OCI-LY1 (cell line): ENCODE results near the gene NNT.

Experiments
- H2AFZ ChIP-seq: fragments of 200-600 bp; sonication (generic), shearing (Covaris generic); 2 replicates; pipeline ENCODE4 v1.6.0; 2014; ENCODE audit warnings: antibody characterized with exemption, mild to moderate bottlenecking, low read length
- H3F3A ChIP-seq: fragments of 200-600 bp; sonication (generic), shearing (Covaris generic); 2 replicates; pipeline ENCODE4 v1.6.0; 2014; ENCODE audit warnings: mild to moderate bottlenecking, antibody characterized with exemption, low read length, moderate library complexity; ENCODE audit not compliant: insufficient read depth
- H3K27ac ChIP-seq: fragments of 200-600 bp; sonication (generic); 2 replicates; pipeline ENCODE4 v1.5.1; 2014; ENCODE audit warnings: low read length, mixed run types, mild to moderate bottlenecking, low read depth; ENCODE audit not compliant: poor library complexity, severe bottlenecking
- H3K27me3 ChIP-seq: fragments of 200-600 bp; sonication (generic); 2 replicates; pipeline ENCODE4 v1.6.0; 2014; ENCODE audit warnings: antibody characterized with exemption, mild to moderate bottlenecking, low read length, moderate library complexity; ENCODE audit not compliant: insufficient read depth
- H3K36me3 ChIP-seq: fragments of 200-600 bp; sonication (generic); 2 replicates; pipeline ENCODE4 v1.6.1; 2014; ENCODE audit warnings: mild to moderate bottlenecking, antibody characterized with exemption, low read length, moderate library complexity, mixed read lengths; ENCODE audit not compliant: insufficient read depth
- H3K4me1 ChIP-seq: fragments of 200-600 bp; sonication (generic); 2 replicates; pipeline ENCODE4 v1.5.1; 2014; ENCODE audit warnings: mild to moderate bottlenecking, low read length, moderate library complexity; ENCODE audit not compliant: insufficient read depth, severe bottlenecking
- H3K4me2 ChIP-seq: fragments of 200-600 bp; sonication (generic), shearing (Covaris generic); 2 replicates; pipeline ENCODE4 v1.6.1; 2014; ENCODE audit warnings: low read length
- H3K4me3 ChIP-seq: fragments of 200-600 bp; sonication (generic); 2 replicates; pipeline ENCODE4 v1.5.1; 2014; ENCODE audit warnings: low read length, low read depth, mild to moderate bottlenecking, mixed read lengths; ENCODE audit not compliant: poor library complexity, severe bottlenecking
- H3K79me2 ChIP-seq: fragments of 200-600 bp; shearing (Covaris generic); 2 replicates; pipeline ENCODE4 v1.6.1; 2016; ENCODE audit warnings: mixed run types, low read length, mixed read lengths; ENCODE audit not compliant: insufficient read depth
- H3K9ac ChIP-seq: fragments of 200-600 bp; sonication (generic), shearing (Covaris generic); 2 replicates; pipeline ENCODE4 v1.6.1; 2014; ENCODE audit warnings: mild to moderate bottlenecking, low read length, mixed read lengths
- H3K9me2 ChIP-seq: fragments of 200-600 bp; sonication (generic), shearing (Covaris generic); 2 replicates; pipeline ENCODE4 v1.6.1; 2014; ENCODE audit warnings: low read depth, mild to moderate bottlenecking, low read length, mixed read lengths
- H3K9me3 ChIP-seq: fragments of 200-600 bp; shearing (Covaris generic); 2 replicates; pipeline ENCODE4 v1.6.1; 2014; ENCODE audit warnings: low read length, mixed read lengths
- H4K20me1 ChIP-seq: fragments of 200-600 bp; sonication (generic), shearing (Covaris generic); 2 replicates; pipeline ENCODE4 v1.6.0; 2016; ENCODE audit warnings: mild to moderate bottlenecking, low read length; ENCODE audit not compliant: insufficient read depth
- CTCF ChIP-seq: fragments of 200-600 bp; sonication (generic), shearing (Covaris generic); IDR thresholded peaks from 2 replicates; pipeline ENCODE4 v1.5.1; 2017; ENCODE audit warnings: mild to moderate bottlenecking, antibody characterized with exemption, low read length, moderate library complexity, mixed read lengths
- EZH2 ChIP-seq: fragments of 200-600 bp; sonication (generic), shearing (Covaris generic); IDR thresholded peaks from 2 replicates; pipeline ENCODE4 v1.8.0; 2017; ENCODE audit warnings: borderline replicate concordance, mixed run types, mild to moderate bottlenecking, antibody characterized with exemption, low read length, moderate library complexity, mixed read lengths

Gene NNT

GRCh38 chr5:43603344-43604217 lies 601 bp downstream of the NNT start:
- Histone ChIP-seq H3K4me2 (peak overlapping the region; percentile 88), H3K4me1 (peaks cover 19% of the 10 kb centered on the region), H3K79me2 (peaks cover 36% of the 10 kb centered on the region), H2AFZ (no peak overlapping the region), H3K27ac (peak overlapping the region; percentile 85), H3F3A (no peaks in the 10 kb centered on the region), H3K36me3 (peaks cover 19% of the 10 kb centered on the region), H3K27me3 (no peaks in the 10 kb centered on the region), H3K4me3 (peak overlapping the region; percentile 85), H3K9me2 (no peaks in the 10 kb centered on the region), H3K9ac (peak overlapping the region; percentile 91), H4K20me1 (no peaks in the 10 kb centered on the region), H3K9me3 (no peaks in the 10 kb centered on the region)
- TF ChIP-seq EZH2: no peak
- TF ChIP-seq CTCF: no peak

GRCh38 chr5:43604699-43605098 lies 1.7 kb downstream of the NNT start:
- peak overlapping the region; percentile 91; the same call in 1 of the 2 replicates for H3K9ac ChIP-seq
- no peaks in the 10 kb centered on the region for H3F3A ChIP-seq
- no peaks in the 10 kb centered on the region for H3K9me3 ChIP-seq
- no peaks in the 10 kb centered on the region for H4K20me1 ChIP-seq
- H2AFZ ChIP-seq: no peak overlapping the region
- H3K79me2 ChIP-seq: peaks cover 36% of the 10 kb centered on the region
- no peak for TF ChIP-seq EZH2
- no peak for TF ChIP-seq CTCF
- no peaks in the 10 kb centered on the region for H3K9me2 ChIP-seq
- H3K4me2 ChIP-seq: peak overlapping the region; percentile 88
- H3K36me3 ChIP-seq: peaks cover 28% of the 10 kb centered on the region
- H3K27me3 ChIP-seq: no peaks in the 10 kb centered on the region
- H3K27ac ChIP-seq: peak overlapping the region; percentile 85
- peaks cover 19% of the 10 kb centered on the region for H3K4me1 ChIP-seq
- H3K4me3 ChIP-seq: peak overlapping the region; percentile 85

- Histone ChIP-seq H3K4me1 (peaks cover 15% of the 10 kb centered on the region), H3K79me2 (peaks cover 32% of the 10 kb centered on the region), H3K4me2 (no peak overlapping the region)
Measured at GRCh38 chr5:43606351-43606750, 3.4 kb downstream of the NNT start.

More at GRCh38 chr5:43606351-43606750, 3.4 kb downstream of the NNT start:
- Histone ChIP-seq H3K9me3 (no peaks in the 10 kb centered on the region), H3F3A (no peaks in the 10 kb centered on the region), H2AFZ (no peak overlapping the region), H3K4me3 (no peak overlapping the region), H3K27me3 (no peaks in the 10 kb centered on the region), H3K27ac (no peak overlapping the region), H3K9ac (no peak overlapping the region), H3K9me2 (no peaks in the 10 kb centered on the region), H3K36me3 (peaks cover 43% of the 10 kb centered on the region), H4K20me1 (no peaks in the 10 kb centered on the region)
- TF ChIP-seq CTCF (no peak), EZH2 (no peak)
